GM12864 (cell line): ENCODE data around the gene ETNPPL.

Experiments used
- DNase-seq: peaks from one replicate; pipeline ENCODE4 v3.0.0-alpha.2; 2011; ENCODE audit warnings: low read depth
- H3K4me3 ChIP-seq: 2 replicates; pipeline ENCODE4 v1.5.1; 2011; ENCODE audit warnings: mild to moderate bottlenecking, low read depth, low read length, control low read depth
- TF ChIP-seq, protein P1 (sequence below): IDR thresholded peaks from 2 replicates; pipeline ENCODE4 v1.5.1; 2011; ENCODE audit warnings: low read depth, mild to moderate bottlenecking, moderate library complexity, low read length, control low read depth, inconsistent platforms; ENCODE audit errors: missing control alignments

The ETNPPL gene

GRCh38 chr4:108763226-108763593, 357 bp upstream of the ETNPPL start:
- TF ChIP-seq, protein P1, sequence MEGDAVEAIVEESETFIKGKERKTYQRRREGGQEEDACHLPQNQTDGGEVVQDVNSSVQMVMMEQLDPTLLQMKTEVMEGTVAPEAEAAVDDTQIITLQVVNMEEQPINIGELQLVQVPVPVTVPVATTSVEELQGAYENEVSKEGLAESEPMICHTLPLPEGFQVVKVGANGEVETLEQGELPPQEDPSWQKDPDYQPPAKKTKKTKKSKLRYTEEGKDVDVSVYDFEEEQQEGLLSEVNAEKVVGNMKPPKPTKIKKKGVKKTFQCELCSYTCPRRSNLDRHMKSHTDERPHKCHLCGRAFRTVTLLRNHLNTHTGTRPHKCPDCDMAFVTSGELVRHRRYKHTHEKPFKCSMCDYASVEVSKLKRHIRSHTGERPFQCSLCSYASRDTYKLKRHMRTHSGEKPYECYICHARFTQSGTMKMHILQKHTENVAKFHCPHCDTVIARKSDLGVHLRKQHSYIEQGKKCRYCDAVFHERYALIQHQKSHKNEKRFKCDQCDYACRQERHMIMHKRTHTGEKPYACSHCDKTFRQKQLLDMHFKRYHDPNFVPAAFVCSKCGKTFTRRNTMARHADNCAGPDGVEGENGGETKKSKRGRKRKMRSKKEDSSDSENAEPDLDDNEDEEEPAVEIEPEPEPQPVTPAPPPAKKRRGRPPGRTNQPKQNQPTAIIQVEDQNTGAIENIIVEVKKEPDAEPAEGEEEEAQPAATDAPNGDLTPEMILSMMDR, result no peak
- no peak for DNase-seq
- H3K4me3 ChIP-seq, result no peak overlapping the region

GRCh38 chr4:108758498-108758897, 4.4 kb downstream of the ETNPPL start:
- no peak overlapping the region for H3K4me3 ChIP-seq
- TF ChIP-seq, protein P1, result no peak
- no peak for DNase-seq

GRCh38 chr4:108754327-108754726, 8.5 kb downstream of the ETNPPL start:
- TF ChIP-seq, protein P1, result no peak
- no peak for DNase-seq
- no peak overlapping the region for H3K4me3 ChIP-seq

- no peak overlapping the region for H3K4me3 ChIP-seq
- DNase-seq, result no peak
- TF ChIP-seq, protein P1, result no peak
Measured at GRCh38 chr4:108751321-108751720, 11.5 kb downstream of the ETNPPL start.

GRCh38 chr4:108749119-108749518, 13.7 kb downstream of the ETNPPL start:
- no peak for DNase-seq
- no peak overlapping the region for H3K4me3 ChIP-seq
- TF ChIP-seq, protein P1, result no peak

DNA sequence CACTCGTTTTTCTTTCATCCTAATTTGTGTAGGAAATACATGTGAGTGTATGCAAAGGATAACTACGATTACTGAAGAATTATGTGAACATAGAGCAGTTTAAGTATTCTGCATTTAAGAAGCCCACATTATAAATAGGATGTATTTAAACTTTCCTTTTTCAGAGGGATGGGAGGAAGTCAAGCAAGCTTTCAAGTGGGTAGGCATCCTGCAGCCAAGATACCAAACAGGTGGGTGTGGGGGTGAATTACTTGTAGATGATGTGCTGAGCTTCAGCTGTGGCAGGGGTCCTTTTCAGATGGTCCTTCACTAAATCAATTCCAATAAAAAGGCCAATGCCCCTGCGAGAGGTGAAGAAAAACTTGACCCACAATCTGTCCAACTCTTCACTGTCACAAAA, 16.3 kb downstream of the ETNPPL start:
- TF ChIP-seq, protein P1, result no peak
- no peak overlapping the region for H3K4me3 ChIP-seq
- DNase-seq, result no peak

DNA sequence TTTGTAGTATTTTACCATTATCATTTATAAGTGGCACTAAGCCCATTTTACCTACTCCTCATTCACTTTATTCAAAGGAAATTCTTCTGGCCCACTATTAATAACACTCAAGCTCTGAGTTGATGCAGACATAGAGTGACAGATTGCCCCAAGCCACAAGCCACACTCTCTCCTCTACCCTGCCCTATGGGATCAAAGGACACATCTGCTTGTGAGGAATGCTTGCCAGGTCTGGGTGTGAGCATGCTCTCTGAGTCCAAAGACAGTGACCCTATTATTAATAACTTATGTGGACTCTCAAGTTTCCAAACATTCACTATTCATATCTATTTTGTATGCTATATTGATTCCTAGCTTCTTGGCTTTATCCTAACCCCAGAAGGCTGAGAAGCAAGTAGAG, 18.5 kb downstream of the ETNPPL start:
- no peak overlapping the region for H3K4me3 ChIP-seq
- no peak for DNase-seq
- TF ChIP-seq, protein P1, result no peak
